ENCODE data around the gene PAFAH1B1. TPM values are rescaled to one million over a fixed set of nuclear protein-coding genes. Genes with fewer than 3 reads are reported as not detected.
A peak's percentile ranks its signal among the peaks of the same experiment; 100 is the strongest.

PAFAH1B1 gene
- polyA plus RNA-seq, 1 donor (not counting 4 experiments of a cell fraction or from before 2014, with no cell fraction given): 119 TPM

DNA sequence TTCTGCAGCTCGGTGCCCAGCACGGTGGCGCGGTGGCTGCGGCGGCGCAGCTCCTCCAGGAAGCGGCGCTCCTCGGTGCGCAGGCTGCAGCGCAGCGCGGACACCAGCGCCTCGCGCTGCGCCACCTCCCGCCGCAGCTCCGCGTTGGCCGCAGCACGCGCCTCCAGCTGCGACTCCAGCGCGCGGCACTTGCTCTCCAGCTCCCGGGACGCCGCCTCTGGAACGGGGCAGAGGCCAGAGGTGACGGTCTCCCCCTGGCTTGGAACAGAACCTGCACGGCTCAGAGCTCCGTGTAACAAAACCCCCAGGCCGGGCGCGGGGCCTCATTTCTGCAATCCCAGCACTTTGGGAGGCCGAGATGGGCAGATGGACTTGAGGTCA lies 131.3 kb downstream of the PAFAH1B1 start:
- Histone ChIP-seq H3K36me3 (ENCODE audit: control insufficient read depth in 2 of 2, extremely low read depth in 1 of 2, insufficient read depth in 2 of 2, low read length in 2 of 2) (no peaks in the 10 kb centered on the region), H4K20me1 (ENCODE audit: control insufficient read depth, extremely low read depth, insufficient read depth, low read length) (no peaks in the 10 kb centered on the region), H3K4me2 (ENCODE audit: control insufficient read depth, extremely low read depth, insufficient read depth, low read depth, low read length) (peak overlapping the region; percentile 22), H3K9me3 (ENCODE audit: control insufficient read depth, low read depth, low read length) (no peaks in the 10 kb centered on the region), H3K9ac (ENCODE audit: control insufficient read depth, extremely low read depth, insufficient read depth, low read length) (no peak overlapping the region), H3K4me3 (ENCODE audit: control insufficient read depth in 2 of 3, extremely low read depth in 1 of 3, insufficient read depth in 2 of 3, low read depth in 1 of 3, low read length in 3 of 3) (no peak overlapping the region), H3K4me1 (ENCODE audit: control insufficient read depth, extremely low read depth, insufficient read depth, low read length) (no peaks in the 10 kb centered on the region), H3K9me1 (ENCODE audit: control insufficient read depth, extremely low read depth, insufficient read depth, low read length) (no peaks in the 10 kb centered on the region), H3K27me3 (ENCODE audit: control insufficient read depth, extremely low read depth, insufficient read depth, low read length) (peaks cover 22% of the 10 kb centered on the region), H3K79me2 (ENCODE audit: control insufficient read depth, insufficient read depth, low read length) (no peaks in the 10 kb centered on the region), H3K27ac (ENCODE audit: control insufficient read depth, insufficient read depth, low read length) (no peak overlapping the region), H2AFZ (ENCODE audit: control insufficient read depth, low read length) (peak overlapping the region; percentile 33)
- no peak for FAIRE-seq
- TF ChIP-seq EZH2 (IDR thresholded peaks at IDR 0.05; ENCODE audit: low read length) (no peak), CTCF (optimal IDR thresholded peaks at IDR 0.05 in 1 of 3, IDR thresholded peaks at IDR 0.05 in 1 of 3, conservative IDR thresholded peaks at IDR 0.05 in 1 of 3; ENCODE audit: extremely low read depth in 1 of 3, insufficient read depth in 2 of 3, low read length in 3 of 3) (peak in 2 of 3 experiments; percentile 15 to 69)
- no peak for DNase-seq (ENCODE audit: low read depth, low spot score)
- dilution Hi-C loops (cut with MboI; ENCODE audit: extremely low pct_ligation_motif_present, low sequenced_read_pairs): no loop called here

DNA sequence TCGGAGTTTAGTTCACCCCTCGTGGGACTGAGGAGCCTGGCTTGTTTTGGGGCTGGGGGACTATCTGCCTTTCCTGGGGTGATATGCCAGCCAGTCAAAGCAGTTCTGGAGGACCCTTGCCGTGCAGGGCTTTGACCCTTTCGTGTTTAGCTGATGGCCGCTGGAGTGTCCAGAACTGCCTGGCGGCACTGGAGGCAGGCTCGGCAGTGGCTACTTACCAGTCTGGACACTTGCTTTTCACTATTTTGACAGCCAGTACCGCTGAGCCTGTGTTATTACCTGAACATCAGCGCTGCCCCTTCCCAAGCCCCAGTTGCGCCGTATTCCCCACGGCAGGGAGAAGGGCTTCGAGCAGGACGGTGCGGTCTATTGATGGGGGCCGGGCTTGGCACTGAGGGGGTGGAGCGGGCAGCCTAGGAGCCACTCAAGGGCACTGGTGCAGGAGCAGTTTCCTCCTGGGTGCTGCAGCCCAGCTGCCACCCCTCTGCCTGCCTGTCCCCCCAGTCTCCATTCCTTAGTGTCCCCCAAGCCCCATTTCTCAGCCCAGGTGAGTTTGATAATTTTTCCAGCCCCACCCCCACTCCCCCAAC lies 137.4 kb downstream of the PAFAH1B1 start:
- Histone ChIP-seq H3K9me3 (ENCODE audit: control insufficient read depth, low read depth, low read length) (no peaks in the 10 kb centered on the region), H3K9ac (ENCODE audit: control insufficient read depth, extremely low read depth, insufficient read depth, low read length) (no peak overlapping the region), H3K27ac (ENCODE audit: control insufficient read depth, insufficient read depth, low read length) (no peak overlapping the region), H3K36me3 (ENCODE audit: control insufficient read depth in 2 of 2, extremely low read depth in 1 of 2, insufficient read depth in 2 of 2, low read length in 2 of 2) (no peaks in the 10 kb centered on the region), H3K4me3 (ENCODE audit: control insufficient read depth in 2 of 3, extremely low read depth in 1 of 3, insufficient read depth in 2 of 3, low read depth in 1 of 3, low read length in 3 of 3) (no peak overlapping the region), H3K4me1 (ENCODE audit: control insufficient read depth, extremely low read depth, insufficient read depth, low read length) (no peaks in the 10 kb centered on the region), H3K9me1 (ENCODE audit: control insufficient read depth, extremely low read depth, insufficient read depth, low read length) (no peaks in the 10 kb centered on the region), H2AFZ (ENCODE audit: control insufficient read depth, low read length) (no peak overlapping the region), H3K27me3 (ENCODE audit: control insufficient read depth, extremely low read depth, insufficient read depth, low read length) (peaks cover 5% of the 10 kb centered on the region), H4K20me1 (ENCODE audit: control insufficient read depth, extremely low read depth, insufficient read depth, low read length) (no peaks in the 10 kb centered on the region), H3K79me2 (ENCODE audit: control insufficient read depth, insufficient read depth, low read length) (no peaks in the 10 kb centered on the region), H3K4me2 (ENCODE audit: control insufficient read depth, extremely low read depth, insufficient read depth, low read depth, low read length) (no peak overlapping the region)
- dilution Hi-C loops (cut with MboI; ENCODE audit: extremely low pct_ligation_motif_present, low sequenced_read_pairs): no loop called here
- no peak for FAIRE-seq
- DNase-seq (ENCODE audit: low read depth, low spot score): no peak
- TF ChIP-seq CTCF (optimal IDR thresholded peaks at IDR 0.05 in 1 of 3, IDR thresholded peaks at IDR 0.05 in 1 of 3, conservative IDR thresholded peaks at IDR 0.05 in 1 of 3; ENCODE audit: extremely low read depth in 1 of 3, insufficient read depth in 2 of 3, low read length in 3 of 3): no peak
- no peak for TF ChIP-seq EZH2 (IDR thresholded peaks at IDR 0.05; ENCODE audit: low read length)
